AG08396 (cell line): ENCODE results near the gene ARFGAP2.
"Not testable (repeated sequence)": the region's sequence is repeated elsewhere in the genome, so short reads cannot be mapped to it uniquely, and the experiment has no call there.

Experiments used
- DNase-seq: peaks from one replicate; pipeline ENCODE4 v3.0.0; 2012; ENCODE audit warnings: low spot score, mixed read lengths

Gene ARFGAP2

DNA sequence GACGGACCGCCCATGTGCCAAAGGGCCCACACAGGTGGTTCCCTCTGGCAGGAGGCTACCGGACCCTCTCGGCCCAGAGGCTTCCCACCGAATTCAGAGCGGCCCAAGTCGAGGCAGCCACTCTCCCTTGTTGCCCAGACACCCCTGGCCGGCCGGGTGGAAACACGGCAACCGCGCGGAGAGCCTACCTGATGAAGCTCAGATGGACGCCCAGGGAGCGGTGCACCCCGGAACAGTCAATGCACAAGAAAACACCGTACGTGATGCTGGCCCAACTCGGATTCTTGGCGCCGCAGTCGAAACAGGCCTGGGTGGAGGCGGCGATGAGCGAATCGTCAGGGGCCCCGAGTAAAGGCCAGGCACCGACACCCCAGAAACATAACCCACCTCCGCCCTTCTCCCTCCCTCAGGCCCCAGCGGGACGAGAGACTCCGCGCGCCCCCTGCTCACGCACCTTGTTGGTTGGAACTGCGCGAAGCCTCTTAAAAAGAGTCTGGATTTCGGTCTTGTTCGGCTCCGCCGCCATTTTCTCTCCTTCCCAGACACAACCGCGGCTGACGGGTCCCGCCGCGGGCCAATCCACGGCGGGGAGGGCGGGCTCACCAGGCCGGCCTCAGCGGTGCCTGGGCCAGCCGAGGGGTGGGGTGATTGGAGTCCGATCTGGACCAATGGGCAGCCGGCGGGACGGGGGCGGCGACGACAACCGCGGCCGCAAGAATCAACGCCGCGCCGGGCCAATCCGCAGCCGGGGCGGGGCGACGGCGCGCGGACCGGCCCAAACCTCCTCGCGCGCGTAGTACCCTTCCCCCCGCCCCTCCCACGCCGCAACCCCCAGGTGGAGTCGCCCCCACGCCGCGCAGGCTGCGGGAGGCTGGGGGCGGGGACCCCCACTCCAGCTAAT, at the start of gene ARFGAP2:
TSS of gene ARFGAP2 (minus strand) at position 552 of the 901 bp plus-strand sequence. CDS start at position 526, 26 bp downstream.
- peak; percentile 100 for DNase-seq

DNA sequence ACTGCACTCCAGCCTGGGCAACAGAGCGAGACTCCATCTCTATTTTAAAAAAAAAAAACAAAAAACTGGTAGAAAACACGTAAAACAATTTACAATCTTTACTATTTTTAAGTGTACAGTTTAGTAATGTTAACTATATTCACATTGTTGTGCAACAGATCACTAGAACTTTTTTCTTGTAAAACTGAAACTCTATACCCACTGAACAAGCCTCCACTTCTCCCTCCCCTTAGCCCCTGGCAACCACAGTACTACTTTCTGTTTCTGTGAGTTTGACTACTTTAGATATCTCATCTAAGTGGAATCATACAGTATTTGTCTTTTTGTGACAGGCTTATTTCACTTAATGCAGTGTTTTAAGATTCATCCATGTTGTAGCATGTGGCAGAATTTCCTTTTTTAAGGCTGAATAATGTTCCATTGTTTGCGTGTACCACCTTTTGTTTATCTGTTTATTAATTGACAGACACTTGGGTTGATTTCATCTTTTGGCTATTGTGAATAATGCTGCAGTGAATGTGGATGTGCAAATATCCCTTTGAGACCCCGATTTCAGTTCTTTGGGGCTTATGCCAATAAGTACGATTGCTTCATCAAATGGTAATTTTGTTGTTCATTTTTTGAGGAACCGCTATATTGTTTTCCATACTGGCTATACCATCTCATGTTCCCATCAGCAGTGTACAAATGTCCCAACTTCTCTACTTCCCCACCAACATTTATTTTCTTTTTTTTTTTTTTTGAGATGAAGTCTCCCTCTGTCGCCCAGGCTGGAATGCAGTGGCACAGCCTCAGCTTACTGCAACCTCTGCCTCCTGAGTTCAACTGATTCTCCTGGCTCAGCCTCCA, 49.1 kb upstream of the ARFGAP2 start:
- no peak for DNase-seq

DNA sequence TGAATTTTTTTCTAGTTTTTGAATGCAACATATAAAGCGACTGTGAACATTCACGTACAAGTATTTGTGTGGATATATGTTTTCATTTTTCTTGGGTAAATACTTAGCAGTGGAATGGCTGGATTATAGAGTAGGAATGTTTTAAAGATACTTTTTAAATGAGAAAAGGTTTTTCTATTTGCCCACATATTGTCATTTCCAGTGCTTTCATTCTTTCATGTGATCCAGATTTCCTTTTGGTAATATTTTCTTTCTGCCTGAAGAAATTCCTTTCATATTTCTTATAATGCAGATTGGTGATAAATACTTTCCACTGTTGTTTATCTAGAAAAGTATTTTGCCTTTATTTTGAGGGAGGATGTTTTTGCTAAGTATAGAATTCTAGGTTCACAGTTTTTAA, 46.0 kb upstream of the ARFGAP2 start:
- DNase-seq, result no peak

DNA sequence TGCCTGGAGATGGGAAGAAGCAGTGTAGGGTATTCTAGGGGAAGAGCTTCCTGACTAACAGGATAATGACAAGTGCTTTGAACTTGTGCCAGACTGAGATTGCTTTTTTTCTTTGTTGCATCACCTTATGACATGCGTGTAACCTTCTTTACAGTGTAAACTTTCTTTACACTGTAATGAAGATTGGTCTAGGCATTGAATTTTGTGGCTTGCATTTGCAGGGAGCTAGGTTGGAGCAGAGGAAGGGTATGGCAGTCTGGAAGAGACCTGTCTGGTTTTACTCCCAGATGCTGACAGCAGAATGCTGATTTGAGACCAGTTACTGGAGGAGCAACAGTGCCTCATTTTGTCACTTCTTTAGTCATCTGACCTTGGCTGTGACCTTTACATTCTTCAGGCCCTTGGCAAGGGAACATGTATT, 43.7 kb upstream of the ARFGAP2 start:
- DNase-seq, result peak; percentile 33

DNA sequence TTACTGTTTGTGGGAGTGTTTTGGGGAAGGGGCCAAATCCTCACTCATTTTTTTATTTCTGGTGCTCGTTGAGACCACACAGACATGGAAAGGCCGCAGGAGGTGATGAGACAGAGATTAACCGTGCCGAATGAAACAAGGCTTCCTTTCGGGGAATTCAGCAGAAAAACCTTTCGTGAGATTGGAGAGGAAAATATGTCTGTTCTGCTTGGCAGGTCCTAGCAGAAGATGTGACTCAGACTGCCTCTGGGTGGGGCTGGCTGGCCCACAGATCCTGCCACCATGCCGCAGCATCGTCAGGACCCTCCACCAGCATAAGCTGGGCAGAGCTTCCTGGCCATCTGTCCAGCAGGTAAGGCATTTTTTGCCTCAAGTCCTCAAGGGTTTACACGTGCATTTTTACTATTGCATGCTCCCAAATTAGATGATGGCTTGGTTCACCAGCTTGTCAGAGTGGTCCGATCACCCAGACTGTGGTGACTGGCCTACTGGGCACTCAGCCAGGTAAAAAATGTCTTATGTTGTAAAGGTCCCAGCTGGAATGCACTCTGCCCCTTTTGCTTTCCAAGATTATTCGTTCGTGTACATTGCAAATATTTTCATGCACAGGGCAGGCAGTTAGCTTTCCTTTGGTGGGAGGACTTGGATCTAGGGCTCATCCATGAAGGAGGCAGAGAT, 39.6 kb upstream of the ARFGAP2 start:
- DNase-seq, result peak; percentile 85

DNA sequence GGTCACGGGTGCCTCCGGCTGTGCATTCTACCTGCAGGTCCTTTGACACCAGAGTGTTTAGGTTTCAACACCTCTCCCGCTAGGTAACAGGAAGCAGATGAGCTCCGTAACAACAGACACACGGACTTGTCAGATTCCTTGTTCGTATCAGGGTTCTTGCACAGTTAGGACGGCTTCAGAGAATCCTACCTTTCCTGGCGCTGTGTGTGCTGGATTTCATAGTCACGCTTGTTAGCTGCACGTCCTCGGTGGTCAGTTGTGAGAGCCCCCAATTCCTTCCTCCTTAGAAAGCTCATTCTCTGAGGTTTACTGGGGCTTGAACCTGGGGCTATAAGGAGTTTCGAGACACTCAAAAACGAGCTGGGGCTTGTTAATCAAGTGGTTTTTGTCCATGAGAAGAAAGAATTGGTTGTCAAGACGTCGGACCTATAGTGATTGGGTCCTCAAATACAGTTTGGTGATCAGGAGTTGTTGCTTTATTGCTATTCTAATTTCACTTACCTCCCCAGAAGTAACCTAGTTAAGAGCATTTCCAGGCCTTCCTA, 38.8 kb upstream of the ARFGAP2 start:
- no peak for DNase-seq

DNA sequence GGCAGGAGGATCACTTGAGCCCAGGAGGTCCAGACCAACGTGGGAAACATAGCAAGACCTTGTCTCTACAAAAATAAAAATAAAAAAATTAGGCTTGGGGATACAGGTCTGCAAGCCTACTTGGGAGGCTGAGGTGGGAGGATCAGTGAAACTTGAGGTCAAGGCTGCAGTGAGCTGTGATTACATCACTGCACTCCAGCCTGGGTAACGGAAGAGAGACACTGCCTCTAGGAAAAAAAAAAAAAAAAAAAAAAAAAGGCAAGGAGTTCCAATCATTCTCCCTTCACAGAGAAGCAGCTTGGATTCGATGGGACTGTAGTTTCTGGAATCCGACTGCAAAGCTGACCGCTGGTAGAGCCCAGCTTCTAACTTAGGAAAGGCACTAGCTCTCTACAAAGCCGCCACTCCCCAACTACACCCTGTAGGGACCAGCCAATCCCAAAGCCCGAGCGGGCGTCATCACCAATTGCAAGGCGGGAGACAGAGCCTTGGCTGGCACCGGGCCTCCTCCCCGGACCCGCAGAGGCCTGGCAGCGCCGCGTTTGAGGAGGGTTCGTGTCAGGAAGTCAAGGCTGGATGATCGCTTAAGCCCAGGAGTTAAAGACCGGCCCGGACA, 37.4 kb upstream of the ARFGAP2 start:
- peak; percentile 87 for DNase-seq

DNA sequence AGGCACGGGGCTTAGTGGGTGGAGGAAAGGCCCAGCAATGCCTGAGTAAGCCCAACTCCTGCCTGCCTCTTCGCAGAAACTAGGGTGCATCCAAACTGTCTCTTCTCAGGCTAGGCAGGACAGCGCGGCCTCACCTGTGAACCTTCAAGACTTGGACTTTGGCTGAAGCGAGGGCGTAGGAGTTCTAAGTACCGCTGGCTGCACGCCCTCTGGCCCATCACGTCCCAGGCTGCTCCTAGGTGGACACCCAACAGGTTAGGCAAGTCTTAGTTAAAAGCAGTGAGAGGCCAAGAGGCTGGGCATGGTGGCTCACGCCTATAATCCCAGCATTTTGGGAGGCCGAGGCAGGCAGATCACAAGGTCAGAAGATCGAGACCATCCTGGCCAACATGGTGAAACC, 36.3 kb upstream of the ARFGAP2 start:
- no peak for DNase-seq

DNA sequence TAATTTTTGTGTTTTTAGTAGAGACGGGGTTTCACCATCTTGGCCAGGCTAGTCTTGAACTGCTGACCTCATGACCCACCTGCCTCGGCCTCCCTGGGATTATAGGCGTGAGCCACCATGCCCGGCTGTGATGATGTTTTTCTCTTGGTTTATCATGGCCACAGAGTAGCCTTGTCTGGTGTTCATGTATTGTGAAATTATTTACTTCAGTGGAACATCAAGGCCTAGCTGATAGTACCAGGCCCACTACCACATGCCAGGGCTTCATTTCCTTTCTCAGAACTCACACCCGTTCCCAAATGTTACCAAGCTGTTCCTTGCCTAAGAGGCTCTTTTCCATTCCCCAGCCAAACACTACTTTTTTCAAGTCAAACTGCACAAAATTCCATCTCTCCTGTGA, 31.9 kb upstream of the ARFGAP2 start:
- no peak for DNase-seq

DNA sequence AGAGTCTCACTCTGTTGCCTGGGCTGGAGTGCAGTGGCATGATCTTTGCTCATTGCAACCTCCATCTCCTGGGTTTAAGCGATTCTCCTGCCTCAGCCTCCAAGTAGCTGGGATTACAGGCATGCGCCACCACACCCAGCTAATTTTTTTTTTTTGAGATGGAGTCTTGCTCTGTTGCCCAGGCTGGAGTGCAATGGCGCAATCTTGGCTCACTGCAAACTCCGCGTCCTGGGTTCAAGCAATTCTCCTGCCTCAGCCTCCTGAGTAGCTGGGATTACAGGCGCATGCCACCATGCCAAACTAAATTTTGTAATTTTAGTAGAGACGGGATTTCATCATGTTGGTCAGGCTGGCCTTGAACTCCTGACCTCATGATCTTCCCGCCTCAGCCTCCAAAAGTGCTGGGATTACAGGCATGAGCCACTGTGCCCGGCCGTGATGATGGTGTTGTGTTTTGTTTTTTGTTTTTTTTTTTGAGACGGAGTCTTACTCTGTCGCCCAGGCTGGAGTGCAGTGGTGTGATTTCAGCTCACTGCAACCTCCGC, 31.4 kb upstream of the ARFGAP2 start:
- DNase-seq, result not testable (repeated sequence)

DNA sequence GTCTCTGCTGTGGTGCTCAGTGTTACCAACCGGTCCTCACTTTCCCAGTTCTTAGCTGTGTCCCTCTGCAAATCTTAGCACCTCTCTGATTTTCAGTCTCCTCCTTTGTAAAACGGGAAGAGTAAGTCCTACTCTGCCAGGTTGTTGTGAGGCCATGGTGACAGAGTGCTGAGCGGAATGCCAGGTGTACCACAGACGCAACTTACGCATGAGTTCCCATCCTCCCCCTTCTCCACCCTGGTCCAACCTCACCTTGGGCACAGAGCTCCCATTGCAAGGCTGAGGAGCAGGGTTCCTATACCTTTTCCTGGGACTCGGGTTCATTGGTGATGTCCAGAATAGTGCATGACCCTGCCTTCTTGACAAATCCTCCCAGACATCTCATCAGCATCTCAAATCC, 30.8 kb upstream of the ARFGAP2 start:
- no peak for DNase-seq

DNA sequence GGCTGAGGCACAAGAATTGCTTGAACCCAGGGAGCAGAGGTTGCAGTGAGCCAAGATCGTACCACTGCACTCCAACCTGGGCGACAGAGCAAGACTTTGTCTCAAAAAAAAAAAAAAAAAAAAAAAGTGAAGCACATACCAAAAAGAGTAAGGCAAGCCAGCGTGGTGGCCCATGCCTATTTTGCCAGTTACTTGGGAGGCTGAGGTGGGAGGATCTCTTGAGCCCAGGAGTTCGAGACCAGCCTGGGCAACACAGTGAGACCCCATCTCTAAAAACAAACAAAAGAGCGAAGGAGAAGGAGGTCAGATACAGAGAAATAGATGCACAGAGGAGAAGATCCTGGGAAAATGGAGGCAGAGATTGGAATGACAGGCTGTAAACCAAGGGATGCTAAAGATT, 29.9 kb upstream of the ARFGAP2 start:
- not testable (repeated sequence) for DNase-seq

DNA sequence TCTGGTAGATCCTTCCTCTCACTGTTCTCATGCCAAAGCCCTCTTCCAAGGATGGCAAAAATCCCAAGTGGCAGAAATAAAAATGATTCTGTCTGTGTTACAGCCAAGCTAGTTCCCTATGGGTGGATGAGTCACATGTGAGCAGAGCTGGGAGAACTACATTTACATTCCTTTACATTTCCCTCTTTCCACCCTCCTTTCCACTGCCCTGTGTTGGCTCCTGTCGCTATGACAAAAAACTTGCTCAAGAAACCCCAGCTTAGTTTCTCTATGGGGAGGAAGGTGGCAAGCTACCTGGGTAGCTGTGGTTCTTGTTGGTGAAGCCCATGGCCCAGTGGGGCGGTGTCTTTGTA, 27.9 kb upstream of the ARFGAP2 start:
- DNase-seq, result no peak

DNA sequence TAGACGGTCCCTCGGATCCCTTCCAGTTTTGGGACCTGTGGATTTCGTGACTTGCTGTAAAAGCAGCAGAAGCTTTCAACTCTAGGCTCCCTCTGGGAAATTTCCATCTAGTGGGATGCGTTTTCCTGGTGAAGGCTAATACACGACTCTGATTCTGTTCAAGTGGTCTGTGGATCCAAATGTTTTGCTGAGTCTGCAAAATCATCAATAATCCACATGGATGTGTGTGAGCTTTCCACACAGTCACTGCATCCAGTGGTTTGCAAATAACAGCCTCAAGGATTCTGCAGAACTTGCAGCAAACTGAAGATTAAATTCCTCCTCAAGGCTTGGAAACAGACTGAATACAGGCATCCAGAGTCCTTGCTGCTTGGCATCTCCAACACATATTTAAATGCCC, 25.9 kb upstream of the ARFGAP2 start:
- DNase-seq, result no peak

DNA sequence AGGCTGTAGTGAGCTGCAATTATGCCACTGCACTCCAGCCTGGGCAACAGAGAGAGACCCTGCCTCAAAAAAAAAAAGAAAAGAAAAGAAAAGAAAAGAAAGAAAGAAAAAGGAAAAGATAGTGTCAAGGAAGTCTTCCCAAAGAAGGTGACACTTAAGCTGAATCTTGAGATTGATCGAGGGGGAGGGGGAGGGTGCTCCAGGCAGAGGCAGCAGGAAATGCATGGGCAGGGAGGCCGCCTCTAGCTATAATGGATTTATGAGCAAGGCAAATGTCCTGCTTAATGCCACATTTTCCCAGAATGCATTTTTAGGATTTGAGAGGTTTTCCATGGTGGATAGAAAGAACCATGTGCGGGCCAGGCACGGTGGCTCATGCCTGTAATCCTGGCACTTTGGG, 24.3 kb upstream of the ARFGAP2 start:
- DNase-seq, result no peak

DNA sequence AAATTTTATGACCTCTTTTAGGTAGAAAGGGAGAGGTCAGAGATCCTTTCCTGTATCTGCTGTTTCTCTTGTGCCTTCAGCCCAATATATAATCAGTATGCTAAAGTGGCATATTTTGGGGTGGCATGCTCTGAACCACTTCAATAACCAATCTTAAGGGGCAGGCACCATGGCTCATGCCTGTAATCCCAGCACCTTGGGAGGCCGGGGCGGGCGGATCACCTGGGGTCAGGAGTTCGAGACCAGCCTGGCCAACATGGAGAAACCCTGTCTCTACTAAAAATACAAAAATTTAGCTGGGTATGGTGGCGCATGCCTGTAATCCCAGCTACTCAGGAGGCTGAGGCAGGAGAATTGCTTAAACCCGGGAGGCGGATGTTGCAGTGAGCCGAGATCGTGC, 21.5 kb upstream of the ARFGAP2 start:
- not testable (repeated sequence) for DNase-seq

DNA sequence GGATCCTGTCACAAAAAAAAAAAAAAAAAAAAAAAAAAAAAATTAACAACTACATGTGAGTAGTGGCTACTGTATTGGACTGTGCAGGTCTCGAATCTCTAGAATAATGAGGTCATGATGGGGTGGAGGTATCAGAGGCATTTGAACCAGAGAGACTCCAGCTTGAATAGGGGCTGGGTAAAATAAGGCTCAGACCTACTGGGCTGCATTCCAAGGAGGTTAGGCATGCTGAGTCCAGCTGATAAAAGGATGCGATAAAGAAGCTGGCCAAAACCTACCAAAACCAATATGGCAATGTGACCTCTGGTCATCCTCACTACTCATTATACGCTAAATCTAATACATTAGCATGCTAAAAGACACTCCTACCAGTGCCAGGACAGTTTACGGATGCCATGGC, 15.4 kb upstream of the ARFGAP2 start:
- DNase-seq, result no peak

DNA sequence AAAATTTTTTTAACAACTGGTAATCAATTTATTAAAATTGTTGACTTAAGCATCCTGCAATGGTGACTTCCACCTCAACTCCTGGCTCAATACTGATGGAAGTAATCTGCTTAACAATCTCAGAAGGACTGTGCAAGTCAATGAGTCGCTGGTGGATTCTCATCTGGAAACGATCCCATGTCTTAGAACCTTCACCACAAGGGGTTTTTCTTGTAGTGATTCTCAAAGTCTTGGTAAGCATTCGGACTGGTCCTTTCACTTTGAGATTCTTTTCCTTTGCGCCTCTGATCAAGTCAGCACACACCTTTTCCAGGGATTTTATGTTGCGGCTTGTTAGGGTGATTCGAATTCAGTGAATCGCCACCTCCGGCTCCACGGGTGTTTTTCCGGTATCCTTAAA, 14.5 kb upstream of the ARFGAP2 start:
- DNase-seq, result not testable (repeated sequence)

DNA sequence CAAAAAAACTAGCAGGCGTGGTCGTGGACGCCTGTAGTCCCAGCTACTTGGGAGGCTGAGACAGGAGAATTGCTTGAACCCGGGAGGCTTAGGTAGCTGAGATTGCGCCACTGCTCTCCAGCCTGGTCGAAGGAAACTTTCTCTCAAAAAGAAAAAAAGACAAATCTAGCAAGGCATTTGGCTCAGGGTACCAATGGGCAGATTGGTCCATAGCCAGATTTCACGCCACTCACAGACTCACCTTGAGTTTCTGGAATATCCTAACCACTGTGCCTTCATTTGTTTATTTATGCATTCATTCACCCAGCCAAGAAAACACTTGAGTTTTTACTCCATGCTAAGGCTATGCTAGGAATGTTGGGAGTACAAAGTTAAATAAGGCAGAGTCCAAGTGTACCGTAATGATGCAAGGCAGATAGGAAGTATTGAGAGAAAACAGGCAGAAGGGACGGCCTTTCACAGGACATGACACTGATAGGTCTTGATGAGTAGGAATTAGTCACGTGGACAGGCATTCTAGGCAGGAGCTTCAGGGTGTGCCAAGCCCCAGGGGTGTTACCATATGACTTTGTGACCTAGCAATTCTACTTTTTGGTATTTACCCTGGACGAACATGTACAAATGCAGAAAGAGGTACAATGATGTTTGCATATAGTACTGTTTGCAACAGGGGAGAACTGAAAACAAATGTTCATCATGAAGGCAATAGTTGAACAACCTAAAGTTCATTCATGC, 12.6 kb upstream of the ARFGAP2 start:
- peak; percentile 78 for DNase-seq

DNA sequence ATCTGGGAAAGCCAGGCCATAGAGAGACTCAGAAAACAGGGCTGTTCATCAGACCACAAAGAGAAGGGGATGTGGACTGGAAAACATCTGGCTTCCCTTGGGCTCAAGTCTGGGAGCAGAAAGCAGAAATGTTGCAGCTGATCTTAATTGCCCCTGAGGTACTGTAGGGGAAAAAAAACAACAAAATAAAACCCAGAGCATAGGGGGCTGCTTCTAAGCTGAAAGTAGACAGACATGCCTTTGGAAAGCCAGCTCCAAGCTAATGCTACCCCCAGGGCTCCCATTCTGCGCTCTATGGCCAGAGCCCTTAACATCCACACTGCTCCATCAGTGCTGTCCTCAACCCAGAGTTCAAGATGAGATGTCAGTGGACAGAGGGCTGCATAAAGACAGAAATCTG, 11.6 kb upstream of the ARFGAP2 start:
- DNase-seq, result no peak

DNA sequence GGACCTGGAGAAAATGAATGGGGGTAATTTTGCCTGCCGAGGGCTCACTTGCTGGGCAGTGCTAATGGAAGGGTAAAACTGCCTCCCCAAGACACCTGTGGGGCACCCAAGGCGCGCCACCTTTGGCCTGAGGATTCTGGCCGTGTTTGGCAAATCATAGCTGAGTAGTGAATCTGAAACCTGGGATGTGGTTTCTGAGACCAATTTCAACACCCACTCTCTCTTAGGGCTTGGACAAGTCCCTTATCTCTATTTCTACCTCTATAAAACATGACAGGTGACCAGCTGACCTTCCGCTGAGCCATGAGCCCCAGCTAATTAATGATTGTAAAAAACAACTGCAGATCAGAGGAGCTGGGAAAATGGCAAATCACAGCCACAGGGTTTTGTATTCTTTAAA, 11.0 kb upstream of the ARFGAP2 start:
- DNase-seq, result no peak
